Breast epithelium (tissue), 4 donors: ENCODE data around the gene EML2. TPM values are rescaled to one million over a fixed set of nuclear protein-coding genes. Genes with fewer than 3 reads are reported as not detected.
"Not testable (repeated sequence)": the region's sequence is repeated elsewhere in the genome, so short reads cannot be mapped to it uniquely, and the experiment has no call there.

Experiments
- DNase-seq, 2 donors: peaks; one replicate each; pipeline ENCODE4 v3.0.0-alpha.2; 2019; ENCODE audit warnings: low spot score in 2 of 2
- H3K27ac ChIP-seq, 2 donors: fragments of 200-600 bp; sonication (generic) in 1 of 2; one replicate each; pipeline ENCODE4 v1.5.1; 2016 to 2019; ENCODE audit warnings: mild to moderate bottlenecking in 1 of 2
- H3K27me3 ChIP-seq, 2 donors: fragments of 200-600 bp; sonication (generic) in 1 of 2; one replicate each; pipeline versions ENCODE4 v1.5.1 to v1.6.0; 2017 to 2019; ENCODE audit warnings: control low read depth in 1 of 2, mild to moderate bottlenecking in 1 of 2
- H3K36me3 ChIP-seq: fragments of 200-600 bp; one replicate; pipeline ENCODE4 v1.5.1; 2019
- H3K4me1 ChIP-seq, 2 donors: fragments of 200-600 bp; sonication (generic); one replicate each; pipeline ENCODE4 v1.5.1; 2016 to 2019; ENCODE audit warnings: control low read depth in 1 of 2
- H3K4me3 ChIP-seq, 3 donors: fragments of 200-600 bp; sonication (generic); 1 replicate in 2 of 3; 2 replicates in 1 of 3; pipeline ENCODE4 v1.5.1; 2016 to 2019; ENCODE audit warnings: mild to moderate bottlenecking in 3 of 3, moderate library complexity in 2 of 3
- H3K9me3 ChIP-seq, 2 donors: fragments of 200-600 bp; sonication (generic) in 1 of 2; one replicate each; pipeline ENCODE4 v1.5.1; 2016 to 2019; ENCODE audit warnings: control low read depth in 1 of 2
- POLR2A ChIP-seq: fragments of 450-650 bp; IDR thresholded peaks from one replicate; pipeline ENCODE4 v1.6.1; 2016; ENCODE audit warnings: antibody characterized with exemption, mild to moderate bottlenecking, moderate library complexity
- POLR2AphosphoS5 ChIP-seq, 3 donors: sonication (generic); formaldehyde crosslinking; IDR thresholded peaks; one replicate each; pipeline ENCODE4 v1.6.1; 2017; ENCODE audit warnings: antibody characterized with exemption in 3 of 3
- intact Hi-C: fragments of 100-400 bp; cut with DNase I; formaldehyde crosslinking; loops from one replicate; pipeline ENCODE4 v1.15.1; 2023; ENCODE audit warnings: low total_unique reads
- total RNA-seq, 3 donors: library from RNA; depleted of rRNA; stranded (reverse); fragments of >200 nt; gene quantifications; one replicate each; pipeline ENCODE4 v1.1.0, GENCODE V29; 2016
- TF ChIP-seq, protein P1 (sequence below), 3 donors: fragments of 450-650 bp; IDR thresholded peaks; one replicate each; pipeline ENCODE4 v1.5.1; 2016 to 2017; ENCODE audit warnings: antibody characterized with exemption in 3 of 3, mild to moderate bottlenecking in 3 of 3, moderate library complexity in 3 of 3

The EML2 gene, protein sequence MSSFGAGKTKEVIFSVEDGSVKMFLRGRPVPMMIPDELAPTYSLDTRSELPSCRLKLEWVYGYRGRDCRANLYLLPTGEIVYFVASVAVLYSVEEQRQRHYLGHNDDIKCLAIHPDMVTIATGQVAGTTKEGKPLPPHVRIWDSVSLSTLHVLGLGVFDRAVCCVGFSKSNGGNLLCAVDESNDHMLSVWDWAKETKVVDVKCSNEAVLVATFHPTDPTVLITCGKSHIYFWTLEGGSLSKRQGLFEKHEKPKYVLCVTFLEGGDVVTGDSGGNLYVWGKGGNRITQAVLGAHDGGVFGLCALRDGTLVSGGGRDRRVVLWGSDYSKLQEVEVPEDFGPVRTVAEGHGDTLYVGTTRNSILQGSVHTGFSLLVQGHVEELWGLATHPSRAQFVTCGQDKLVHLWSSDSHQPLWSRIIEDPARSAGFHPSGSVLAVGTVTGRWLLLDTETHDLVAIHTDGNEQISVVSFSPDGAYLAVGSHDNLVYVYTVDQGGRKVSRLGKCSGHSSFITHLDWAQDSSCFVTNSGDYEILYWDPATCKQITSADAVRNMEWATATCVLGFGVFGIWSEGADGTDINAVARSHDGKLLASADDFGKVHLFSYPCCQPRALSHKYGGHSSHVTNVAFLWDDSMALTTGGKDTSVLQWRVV
- total RNA-seq = 10 to 100 TPM; 27.7 to 42.0 (median 32.4) TPM

DNA sequence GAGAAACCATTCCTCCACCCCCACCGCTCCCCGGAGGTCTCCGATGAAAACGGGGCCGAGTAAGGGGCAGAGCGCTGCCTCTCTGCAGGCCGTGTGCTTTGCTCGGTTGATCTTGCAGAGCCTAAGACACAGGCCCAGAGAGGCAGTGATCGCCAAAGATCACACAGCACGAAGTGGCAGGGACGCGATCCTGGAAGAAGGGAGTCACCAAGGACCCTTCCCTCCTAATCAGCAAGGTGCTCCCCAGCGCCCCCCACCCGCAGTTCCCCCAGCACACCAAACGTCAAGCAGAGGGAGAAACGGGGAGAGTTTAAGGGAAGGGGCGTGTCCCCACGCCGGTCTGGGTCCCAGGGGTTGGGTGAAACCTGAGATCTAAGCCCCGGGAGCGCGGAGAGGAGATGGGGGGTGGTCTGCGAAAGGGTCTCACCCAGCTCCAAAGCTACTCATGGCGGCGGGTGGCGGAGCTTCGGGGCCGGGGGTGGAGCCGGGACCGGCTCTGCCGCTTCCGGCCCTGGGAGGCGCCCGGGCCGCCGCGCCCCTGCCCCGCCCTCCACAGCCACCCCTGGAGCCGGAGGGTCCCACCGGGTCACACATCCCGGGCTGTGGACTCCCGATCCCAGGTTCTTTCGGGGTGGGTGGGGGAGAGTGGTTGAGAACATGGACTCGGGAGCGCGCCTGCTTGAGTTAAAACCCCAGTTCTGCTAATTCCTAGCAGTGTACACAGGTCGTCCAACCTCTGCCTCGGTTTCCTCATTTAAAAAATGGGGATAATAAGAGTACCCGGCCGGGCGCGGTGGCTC, at the start of gene EML2:
Gene EML2 (minus strand): TSS at position 468 of the 800 bp plus-strand sequence. CDS start 21 bp downstream, at position 447.
- Histone ChIP-seq H3K27me3 (no peaks in the 10 kb centered on the region), H3K9me3 (no peaks in the 10 kb centered on the region), H3K4me3 (peak within 1 kb of the TSS; percentile 61 to 93 (median 79)), H3K27ac (peak within 1 kb of the TSS; percentile 73 to 85), H3K4me1 (peaks cover 0 to 17% of the 10 kb centered on the region in 2 donors), H3K36me3 (no peaks in the 10 kb centered on the region)
- TF ChIP-seq POLR2AphosphoS5 (IDR thresholded peaks at IDR 0.05) (peak in 1 of 3 donors; percentile 29), POLR2A (no peak)
- peak in 1 of 2 donors; percentile 57 for DNase-seq
- intact Hi-C loops = loop anchor here (10.0 kb wide), 1 partner anchor 114 kb away; no protein-coding TSS in a partner anchor

DNA sequence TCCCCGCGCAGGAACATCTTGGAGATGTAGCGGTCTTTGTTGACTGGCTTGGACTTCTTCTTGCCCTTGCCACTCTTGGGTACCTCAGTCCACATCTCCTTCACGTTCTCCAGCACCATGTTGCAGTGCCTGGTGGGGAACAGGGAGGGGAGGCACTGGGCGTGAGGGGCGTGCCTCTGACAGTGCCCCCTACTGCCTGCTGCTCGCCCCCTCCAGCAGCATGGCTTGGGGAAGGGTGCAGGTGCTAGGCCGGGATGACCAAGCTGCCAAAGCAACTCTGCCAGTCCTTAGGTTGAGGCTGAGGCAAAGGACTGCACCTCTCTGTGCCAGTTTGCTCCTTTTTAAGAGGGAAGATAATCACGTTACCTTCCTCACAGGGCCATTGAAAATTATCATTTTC, 48.4 kb upstream of the EML2 start:
- intact Hi-C loops = no loop called here

DNA sequence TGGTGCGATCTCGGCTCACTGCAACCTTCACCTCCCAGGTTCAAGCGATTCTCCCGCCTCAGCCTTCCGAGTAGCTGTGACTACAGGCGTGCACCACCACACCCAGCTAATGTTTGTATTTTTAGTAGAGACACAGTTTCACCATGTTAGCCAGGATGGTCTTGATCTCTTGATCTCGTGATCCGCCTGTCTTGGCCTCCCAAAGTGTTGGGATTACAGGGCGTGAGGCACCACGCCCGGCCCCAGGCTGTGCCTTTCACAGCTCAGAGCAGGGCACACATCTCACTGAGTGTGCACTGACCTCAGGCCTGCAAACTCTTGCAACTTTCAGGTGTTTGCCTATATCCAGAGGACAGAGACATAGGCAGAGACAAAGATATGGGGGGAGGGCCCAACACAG, 45.8 kb upstream of the EML2 start:
- H3K27me3 ChIP-seq, H3K4me3 ChIP-seq, H3K9me3 ChIP-seq, H3K36me3 ChIP-seq, DNase-seq, H3K4me1 ChIP-seq, H3K27ac ChIP-seq, intact Hi-C loops: not testable (repeated sequence)

More for the DNA sequence above, 48.4 kb upstream of the EML2 start:
- no peak overlapping the region for H3K27ac ChIP-seq
- H3K4me1 ChIP-seq = no peaks in the 10 kb centered on the region
- no peak overlapping the region for H3K4me3 ChIP-seq
- no peaks in the 10 kb centered on the region for H3K9me3 ChIP-seq
- no peaks in the 10 kb centered on the region for H3K36me3 ChIP-seq
- no peak for DNase-seq
- TF ChIP-seq POLR2AphosphoS5 (IDR thresholded peaks at IDR 0.05) = no peak
- no peak for TF ChIP-seq POLR2A
- TF ChIP-seq, protein P1, sequence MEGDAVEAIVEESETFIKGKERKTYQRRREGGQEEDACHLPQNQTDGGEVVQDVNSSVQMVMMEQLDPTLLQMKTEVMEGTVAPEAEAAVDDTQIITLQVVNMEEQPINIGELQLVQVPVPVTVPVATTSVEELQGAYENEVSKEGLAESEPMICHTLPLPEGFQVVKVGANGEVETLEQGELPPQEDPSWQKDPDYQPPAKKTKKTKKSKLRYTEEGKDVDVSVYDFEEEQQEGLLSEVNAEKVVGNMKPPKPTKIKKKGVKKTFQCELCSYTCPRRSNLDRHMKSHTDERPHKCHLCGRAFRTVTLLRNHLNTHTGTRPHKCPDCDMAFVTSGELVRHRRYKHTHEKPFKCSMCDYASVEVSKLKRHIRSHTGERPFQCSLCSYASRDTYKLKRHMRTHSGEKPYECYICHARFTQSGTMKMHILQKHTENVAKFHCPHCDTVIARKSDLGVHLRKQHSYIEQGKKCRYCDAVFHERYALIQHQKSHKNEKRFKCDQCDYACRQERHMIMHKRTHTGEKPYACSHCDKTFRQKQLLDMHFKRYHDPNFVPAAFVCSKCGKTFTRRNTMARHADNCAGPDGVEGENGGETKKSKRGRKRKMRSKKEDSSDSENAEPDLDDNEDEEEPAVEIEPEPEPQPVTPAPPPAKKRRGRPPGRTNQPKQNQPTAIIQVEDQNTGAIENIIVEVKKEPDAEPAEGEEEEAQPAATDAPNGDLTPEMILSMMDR (IDR thresholded peaks at IDR 0.05) = no peak
- H3K27me3 ChIP-seq = no peaks in the 10 kb centered on the region

DNA sequence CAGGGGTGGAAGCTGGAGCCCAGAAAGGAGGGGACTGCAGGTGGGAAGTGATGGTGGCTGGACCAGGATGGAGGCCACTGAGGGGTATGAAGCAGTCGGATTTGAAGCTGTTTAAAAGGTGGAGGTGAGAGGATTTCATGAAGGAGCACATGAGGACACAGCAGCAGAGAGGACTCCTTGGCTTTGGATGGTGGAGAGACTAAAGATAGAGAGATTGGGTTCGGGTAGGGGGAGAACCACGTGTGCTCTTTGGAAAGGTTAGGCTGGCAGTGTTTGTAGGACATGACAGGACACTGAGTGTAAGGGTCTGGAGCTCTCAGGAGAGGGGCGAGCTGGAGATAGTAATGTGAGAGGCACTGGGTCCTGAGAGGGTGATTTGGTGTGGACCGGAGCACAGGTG, 43.7 kb upstream of the EML2 start:
- no peaks in the 10 kb centered on the region for H3K27me3 ChIP-seq
- DNase-seq = no peak
- H3K4me3 ChIP-seq = no peak overlapping the region
- no peaks in the 10 kb centered on the region for H3K36me3 ChIP-seq
- H3K27ac ChIP-seq = no peak overlapping the region
- TF ChIP-seq POLR2A (no peak), POLR2AphosphoS5 (IDR thresholded peaks at IDR 0.05) (no peak)
- TF ChIP-seq, protein P1 (IDR thresholded peaks at IDR 0.05) = no peak
- H3K4me1 ChIP-seq = no peaks in the 10 kb centered on the region
- intact Hi-C loops = no loop called here
- no peaks in the 10 kb centered on the region for H3K9me3 ChIP-seq

DNA sequence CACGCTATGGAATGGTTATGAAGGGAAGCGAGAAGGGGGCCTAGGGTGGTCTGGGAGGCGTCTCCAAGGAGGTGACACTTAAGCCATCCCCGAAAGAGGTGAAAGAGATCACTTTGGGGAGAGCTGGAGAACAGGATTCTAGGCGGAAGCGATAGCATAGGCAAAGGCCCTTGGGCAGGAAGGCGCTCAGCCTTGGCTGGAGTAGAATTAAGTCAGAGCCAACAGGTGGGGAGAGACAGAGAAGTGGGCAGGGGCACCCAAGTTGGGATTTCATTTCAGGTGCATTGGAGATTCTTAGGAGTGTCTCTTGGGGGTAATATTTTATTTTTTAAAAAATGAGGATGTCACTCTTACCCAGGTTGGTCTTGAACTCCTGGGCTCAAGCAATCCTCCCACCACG, 42.9 kb upstream of the EML2 start:
- TF ChIP-seq, protein P1 (IDR thresholded peaks at IDR 0.05) = no peak
- no peak for TF ChIP-seq POLR2AphosphoS5 (IDR thresholded peaks at IDR 0.05)
- TF ChIP-seq POLR2A = no peak
- Histone ChIP-seq H3K27ac (peak overlapping the region; percentile 86 to 89), H3K36me3 (no peaks in the 10 kb centered on the region), H3K9me3 (no peaks in the 10 kb centered on the region), H3K4me1 (no peaks in the 10 kb centered on the region), H3K4me3 (no peak overlapping the region), H3K27me3 (no peaks in the 10 kb centered on the region)
- no peak for DNase-seq
- intact Hi-C loops = no loop called here
